Embryonic facial prominence (tissue), 1 donor: Measurements from ENCODE around the gene CTXN2.
A peak's percentile ranks its signal among the peaks of the same experiment; 100 is the strongest.

Source experiments
- DNase-seq: peaks from one replicate; pipeline ENCODE4 v3.0.0-alpha.2; 2016; ENCODE audit errors: extremely low spot score

The CTXN2 gene

GRCh38 chr15:48222627-48223026 is 31.2 kb downstream of the CTXN2 start:
- no peak for DNase-seq

GRCh38 chr15:48225771-48226170 is 34.3 kb downstream of the CTXN2 start:
- DNase-seq, result no peak

- no peak for DNase-seq
Observed at GRCh38 chr15:48230498-48230897, 39.0 kb downstream of the CTXN2 start.

- DNase-seq, result no peak
Observed at GRCh38 chr15:48233246-48233645, 41.8 kb downstream of the CTXN2 start.

GRCh38 chr15:48239334-48239733 is 47.9 kb downstream of the CTXN2 start:
- no peak for DNase-seq

GRCh38 chr15:48242015-48242414 is 50.5 kb downstream of the CTXN2 start:
- no peak for DNase-seq

GRCh38 chr15:48242535-48242934 is 51.1 kb downstream of the CTXN2 start:
- no peak for DNase-seq

- no peak for DNase-seq
Observed at GRCh38 chr15:48244921-48245320, 53.5 kb downstream of the CTXN2 start.

GRCh38 chr15:48248414-48248813 is 56.9 kb downstream of the CTXN2 start:
- DNase-seq, result no peak

- peak; percentile 49 for DNase-seq
Observed at GRCh38 chr15:48250640-48251076, 59.2 kb downstream of the CTXN2 start.

GRCh38 chr15:48253172-48253571 is 61.7 kb downstream of the CTXN2 start:
- peak; percentile 14 for DNase-seq
